Liver (tissue), 9 donors: ENCODE data around the gene ZNF70. TPM values are rescaled to one million over a fixed set of nuclear protein-coding genes. Genes with fewer than 3 reads are reported as not detected.
"Not testable (repeated sequence)": the region's sequence is repeated elsewhere in the genome, so short reads cannot be mapped to it uniquely, and the experiment has no call there.

Experiments used
- DNase-seq: peaks from one replicate; pipeline ENCODE4 v3.0.0-alpha.2; 2017; ENCODE audit warnings: low spot score
- H3K27ac ChIP-seq, 2 donors: one replicate each; pipeline ENCODE4 v1.7.0; 2013; ENCODE audit warnings: inconsistent platforms in 2 of 2, low read length in 2 of 2, control low read depth in 1 of 2, low read depth in 1 of 2, mild to moderate bottlenecking in 1 of 2
- H3K27me3 ChIP-seq, 4 donors: one replicate each; pipeline versions ENCODE4 v1.6.1 to v1.7.0; 2013; ENCODE audit warnings: low read length in 3 of 4, inconsistent platforms in 1 of 4, mild to moderate bottlenecking in 1 of 4, moderate library complexity in 1 of 4; ENCODE audit not compliant: control insufficient read depth in 4 of 4, insufficient read depth in 4 of 4
- H3K36me3 ChIP-seq, 4 donors: one replicate each; pipeline versions ENCODE4 v1.6.1 to v1.7.0; 2013; ENCODE audit warnings: low read length in 3 of 4, mild to moderate bottlenecking in 3 of 4, low read depth in 1 of 4, moderate library complexity in 1 of 4; ENCODE audit not compliant: control insufficient read depth in 4 of 4, insufficient read depth in 3 of 4
- H3K4me1 ChIP-seq, 4 donors: one replicate each; pipeline versions ENCODE4 v1.6.1 to v1.7.0; 2013; ENCODE audit warnings: low read length in 3 of 4, mild to moderate bottlenecking in 3 of 4, moderate library complexity in 1 of 4; ENCODE audit not compliant: control insufficient read depth in 4 of 4, insufficient read depth in 4 of 4
- H3K4me3 ChIP-seq, 3 donors: one replicate each; pipeline versions ENCODE4 v1.6.1 to v1.7.0; 2013; ENCODE audit warnings: low read length in 3 of 3, control low read depth in 1 of 3, low read depth in 1 of 3, mild to moderate bottlenecking in 1 of 3
- H3K9ac ChIP-seq, 2 donors: one replicate each; pipeline ENCODE4 v1.7.0; 2013; ENCODE audit warnings: low read length in 2 of 2, mild to moderate bottlenecking in 2 of 2, moderate library complexity in 2 of 2, control low read depth in 1 of 2, low read depth in 1 of 2
- H3K9me3 ChIP-seq, 4 donors: one replicate each; pipeline versions ENCODE4 v1.6.1 to v1.7.0; 2013; ENCODE audit warnings: low read length in 3 of 4; ENCODE audit not compliant: control insufficient read depth in 4 of 4
- ATF3 ChIP-seq: IDR thresholded peaks from 2 replicates; pipeline ENCODE4 v1.6.1; 2016; ENCODE audit warnings: antibody characterized with exemption
- CTCF ChIP-seq: fragments of 150-350 bp; IDR thresholded peaks from 2 replicates; pipeline ENCODE4 v1.5.1; 2017; ENCODE audit warnings: improper control_type of control experiment, low read depth, low read length; ENCODE audit not compliant: missing input control
- EGR1 ChIP-seq, 2 donors: IDR thresholded peaks; 2 replicates each; pipeline ENCODE4 v1.6.1; 2016 to 2018; ENCODE audit warnings: antibody characterized with exemption in 2 of 2, low read depth in 2 of 2
- FOXA1 ChIP-seq: IDR thresholded peaks from 2 replicates; pipeline ENCODE4 v1.6.1; 2016; ENCODE audit warnings: antibody characterized with exemption
- FOXA2 ChIP-seq: IDR thresholded peaks from 2 replicates; pipeline ENCODE4 v1.6.1; 2016; ENCODE audit warnings: antibody characterized with exemption
- GABPA ChIP-seq, 2 donors: IDR thresholded peaks in 1 of 2; conservative IDR thresholded peaks in 1 of 2; 2 replicates each; pipeline ENCODE4 v1.6.1; 2016; ENCODE audit warnings: antibody characterized with exemption in 2 of 2, mild to moderate bottlenecking in 1 of 2, moderate library complexity in 1 of 2
- HNF4A ChIP-seq, 2 donors: conservative IDR thresholded peaks; 2 replicates each; pipeline ENCODE4 v1.6.1; 2016; ENCODE audit warnings: antibody characterized with exemption in 2 of 2, mild to moderate bottlenecking in 2 of 2
- HNF4G ChIP-seq: IDR thresholded peaks from 2 replicates; pipeline ENCODE4 v1.6.1; 2016; ENCODE audit warnings: antibody characterized with exemption
- JUND ChIP-seq, 2 donors: IDR thresholded peaks; 2 replicates each; pipeline ENCODE4 v1.6.1; 2016; ENCODE audit warnings: antibody characterized with exemption in 2 of 2
- MAX ChIP-seq: IDR thresholded peaks from 2 replicates; pipeline ENCODE4 v1.6.1; 2016; ENCODE audit warnings: antibody characterized with exemption
- RAD21 ChIP-seq, 2 donors: IDR thresholded peaks; 2 replicates each; pipeline ENCODE4 v1.6.1; 2016; ENCODE audit warnings: antibody characterized with exemption in 2 of 2, mild to moderate bottlenecking in 2 of 2
- REST ChIP-seq: IDR thresholded peaks from 2 replicates; pipeline ENCODE4 v1.6.1; 2016; ENCODE audit warnings: antibody characterized with exemption, mild to moderate bottlenecking
- RXRA ChIP-seq, 2 donors: IDR thresholded peaks; 2 replicates each; pipeline ENCODE4 v1.6.1; 2017 to 2018; ENCODE audit warnings: antibody characterized with exemption in 2 of 2, mild to moderate bottlenecking in 1 of 2
- SP1 ChIP-seq: IDR thresholded peaks from 2 replicates; pipeline ENCODE4 v1.6.1; 2018; ENCODE audit warnings: antibody characterized with exemption, mild to moderate bottlenecking
- TAF1 ChIP-seq: conservative IDR thresholded peaks from 2 replicates; pipeline ENCODE4 v1.6.1; 2016; ENCODE audit warnings: antibody characterized with exemption, mild to moderate bottlenecking
- ZBTB33 ChIP-seq: IDR thresholded peaks from 2 replicates; pipeline ENCODE4 v1.6.1; 2016; ENCODE audit warnings: antibody characterized with exemption
- WGBS: extraction: QIAGEN DNeasy Blood & Tissue Kit; methylation state at CpG from one replicate; pipeline ENCODE4 v1.1.7; 2013; 5-methylcytosine and 5-hydroxymethylcytosine counted together
- polyA plus RNA-seq, 2 donors: library from polyadenylated mRNA; stranded (reverse) in 1 of 2; unstranded in 1 of 2; fragments of 200-250 nt in 1 of 2; fragments of >200 nt in 1 of 2; fragmentation: Nextera tagmentation in 1 of 2; extraction: Ambion mirVana in 1 of 2; gene quantifications; one replicate each; pipeline versions ENCODE4 v1.2.1 to v1.2.3, GENCODE V29; 2013 to 2015
- total RNA-seq, 2 donors: library from RNA; depleted of rRNA; stranded (reverse); fragments of >200 nt; gene quantifications; one replicate each; pipeline ENCODE4 v1.2.3, GENCODE V29; 2014
- donor health status: healthy.
- donor health status: healthy.
- donor health status: healthy.
- donor health status: healthy.
- donor health status: healthy.

Gene ZNF70
- total and polyA plus RNA-seq, 4 donors, result 0.14 to 1.9 (median 0.68) TPM

GRCh38 chr22:23737696-23738095 lies 13.2 kb downstream of the ZNF70 start:
- no peaks in the 10 kb centered on the region for H3K9me3 ChIP-seq
- no peak overlapping the region for H3K27ac ChIP-seq
- DNase-seq, result no peak
- H3K36me3 ChIP-seq, result peaks cover 0 to 7% (median under 1%) of the 10 kb centered on the region in 4 donors
- no peaks in the 10 kb centered on the region for H3K4me1 ChIP-seq
- TF ChIP-seq REST, result no peak
- TF ChIP-seq JUND (IDR thresholded peaks at IDR 0.05), result no peak
- no peak for TF ChIP-seq ZBTB33
- no peak for TF ChIP-seq RXRA (IDR thresholded peaks at IDR 0.05)
- no peak for TF ChIP-seq SP1
- no peak for TF ChIP-seq RAD21 (IDR thresholded peaks at IDR 0.05)
- no peak for TF ChIP-seq MAX
- TF ChIP-seq FOXA2, result no peak
- TF ChIP-seq EGR1 (IDR thresholded peaks at IDR 0.05; ENCODE audit: low read depth in 2 of 2), result no peak
- TF ChIP-seq HNF4G, result no peak
- TF ChIP-seq CTCF, result no peak
- no peak for TF ChIP-seq ATF3
- TF ChIP-seq TAF1, result no peak
- no peak for TF ChIP-seq HNF4A (conservative IDR thresholded peaks at IDR 0.05)
- no peak for TF ChIP-seq FOXA1
- no peak for TF ChIP-seq GABPA (IDR thresholded peaks at IDR 0.05 in 1 of 2, conservative IDR thresholded peaks at IDR 0.05 in 1 of 2)
- no peak overlapping the region for H3K9ac ChIP-seq
- H3K27me3 ChIP-seq, result peaks cover 0 to 2% (median 0%) of the 10 kb centered on the region in 4 donors
- H3K4me3 ChIP-seq, result no peak overlapping the region

- H3K27ac ChIP-seq, H3K9me3 ChIP-seq, H3K27me3 ChIP-seq, H3K4me1 ChIP-seq, H3K4me3 ChIP-seq, DNase-seq, H3K36me3 ChIP-seq, H3K9ac ChIP-seq: not testable (repeated sequence)
- WGBS, result 90% methylated on average over 4 of the region's 4 CpGs
Observed at GRCh38 chr22:23728108-23728507, 22.8 kb downstream of the ZNF70 start.
